ENCODE measurements around the gene MAP4K3.

Gene MAP4K3

DNA sequence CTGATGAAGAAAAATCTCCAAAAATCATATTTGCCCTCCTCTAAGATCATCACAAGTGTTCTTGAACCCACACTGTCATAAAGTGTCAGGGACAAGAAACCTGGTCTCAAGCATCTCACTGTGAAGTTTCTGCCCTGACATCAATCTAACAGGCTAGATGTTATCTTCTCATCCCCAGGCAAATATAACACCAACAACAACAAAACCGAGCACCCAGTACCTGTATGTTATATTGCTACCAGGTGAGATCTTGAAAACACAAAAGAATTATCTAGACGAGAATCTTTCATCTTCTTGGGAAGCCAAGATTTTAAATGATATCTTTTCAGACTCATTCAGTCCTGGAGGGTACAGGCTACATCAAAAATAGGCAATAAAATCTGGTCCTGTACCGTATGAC lies 8.8 kb upstream of the MAP4K3 start:
- no peak for DNase-seq (ENCODE audit: low spot score)

GRCh38 chr2:39443009-39443408 lies 5.9 kb upstream of the MAP4K3 start:
- DNase-seq (ENCODE audit: low spot score), result no peak

- no peak for DNase-seq (ENCODE audit: low spot score)
Observed at GRCh38 chr2:39437522-39438296, 624 bp upstream of the MAP4K3 start.

GRCh38 chr2:39435741-39436591 lies 1.1 kb downstream of the MAP4K3 start:
- peak; percentile 30 for DNase-seq (ENCODE audit: low spot score)

DNA sequence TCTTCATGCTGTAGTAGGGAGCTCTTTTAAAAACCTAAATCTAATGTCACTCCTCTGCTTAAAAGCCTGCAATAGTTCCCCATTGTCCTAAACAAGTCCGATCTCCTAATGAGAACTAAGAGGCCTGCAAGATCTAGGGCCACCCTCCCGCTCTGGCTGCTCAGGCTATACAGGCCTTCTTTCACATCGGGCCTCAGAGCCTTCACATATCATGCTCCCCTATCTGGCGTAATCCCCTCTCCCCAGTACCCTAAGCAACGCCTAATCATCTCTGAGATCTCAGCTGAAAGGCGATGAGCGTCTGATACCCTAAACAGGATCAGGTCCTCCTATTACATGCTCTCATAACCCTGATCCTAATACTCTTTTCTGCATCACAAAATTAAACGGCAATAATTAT lies 1.9 kb downstream of the MAP4K3 start:
- DNase-seq (ENCODE audit: low spot score), result peak; percentile 14

DNA sequence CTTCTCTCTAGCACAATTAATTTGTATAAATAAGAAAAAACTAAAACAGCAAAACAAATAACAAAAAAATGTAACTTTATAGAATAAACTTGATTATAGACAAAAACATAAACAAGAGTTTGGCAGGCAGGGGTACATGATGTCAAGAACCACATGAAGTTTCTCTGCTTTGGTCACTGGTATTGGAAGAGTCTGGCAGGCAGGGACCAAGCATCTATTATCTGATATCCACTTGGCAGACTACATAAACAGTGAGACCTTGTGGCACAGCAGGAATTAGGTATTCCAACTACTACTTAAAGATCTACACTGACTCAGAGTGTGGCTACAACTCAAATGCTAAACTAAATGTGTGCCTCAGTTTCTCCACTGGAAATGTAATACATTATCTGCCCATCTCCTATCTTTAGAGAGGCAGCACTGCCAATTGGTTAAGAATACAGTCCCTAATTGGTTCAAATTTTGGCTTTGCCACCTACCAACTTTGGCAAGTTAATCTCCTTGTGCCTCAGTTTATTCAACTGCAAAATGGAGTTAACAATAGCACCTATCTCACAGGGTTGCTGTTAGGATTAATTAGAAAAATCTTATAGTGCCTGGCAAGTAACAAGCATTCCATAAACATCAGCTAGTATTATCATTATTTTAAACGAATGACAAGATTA lies 2.7 kb downstream of the MAP4K3 start:
- no peak for DNase-seq (ENCODE audit: low spot score)

DNA sequence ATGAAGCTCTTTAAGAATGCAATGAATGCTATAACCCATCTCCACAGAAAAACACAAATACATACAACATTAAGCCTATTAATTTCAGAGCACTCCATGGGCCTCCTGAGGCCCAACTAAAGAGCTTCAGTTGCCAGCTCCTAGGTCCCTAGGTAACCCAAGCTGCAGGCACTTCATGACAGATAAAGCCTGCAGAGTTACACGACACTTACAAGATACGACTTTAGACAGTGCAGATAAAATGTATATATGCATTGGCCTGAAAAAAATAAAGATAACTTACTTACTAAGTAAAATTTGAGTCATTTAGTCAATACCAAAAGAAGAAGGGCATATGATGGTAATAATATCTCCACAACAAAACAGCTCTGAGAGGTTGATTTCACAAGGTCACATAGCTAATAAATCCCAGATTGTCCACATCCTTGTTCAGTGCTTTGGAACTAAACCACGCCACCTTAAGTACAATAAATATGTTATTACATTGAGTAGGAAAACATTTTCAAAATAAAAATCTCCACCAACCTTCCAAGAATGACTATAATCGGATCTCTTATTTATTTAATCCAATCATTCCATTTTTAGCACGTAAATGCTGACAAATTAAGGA lies 3.4 kb downstream of the MAP4K3 start:
- no peak for DNase-seq (ENCODE audit: low spot score)

DNA sequence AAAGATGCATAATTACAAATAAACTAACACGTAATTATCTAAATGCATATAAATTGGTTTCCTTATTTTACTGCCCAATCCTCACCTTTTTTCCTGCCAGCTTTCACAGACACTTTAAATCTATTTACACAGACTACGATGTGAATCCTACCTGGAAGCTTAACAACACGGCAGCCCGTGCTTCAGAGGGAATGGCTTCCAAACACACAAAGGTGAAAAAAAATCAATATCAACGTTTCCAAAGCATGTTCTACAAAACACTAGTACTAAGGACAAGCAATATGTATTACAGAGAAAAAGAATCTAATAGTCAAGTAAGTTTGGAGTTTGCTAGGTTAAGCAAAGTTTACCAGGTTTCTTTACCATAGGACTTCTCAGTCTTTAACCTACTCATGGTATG lies 4.4 kb downstream of the MAP4K3 start:
- DNase-seq (ENCODE audit: low spot score), result no peak

- DNase-seq (ENCODE audit: low spot score), result no peak
Observed at GRCh38 chr2:39431592-39432316, 5.3 kb downstream of the MAP4K3 start.

GRCh38 chr2:39429746-39430145 lies 7.3 kb downstream of the MAP4K3 start:
- DNase-seq (ENCODE audit: low spot score), result no peak

DNA sequence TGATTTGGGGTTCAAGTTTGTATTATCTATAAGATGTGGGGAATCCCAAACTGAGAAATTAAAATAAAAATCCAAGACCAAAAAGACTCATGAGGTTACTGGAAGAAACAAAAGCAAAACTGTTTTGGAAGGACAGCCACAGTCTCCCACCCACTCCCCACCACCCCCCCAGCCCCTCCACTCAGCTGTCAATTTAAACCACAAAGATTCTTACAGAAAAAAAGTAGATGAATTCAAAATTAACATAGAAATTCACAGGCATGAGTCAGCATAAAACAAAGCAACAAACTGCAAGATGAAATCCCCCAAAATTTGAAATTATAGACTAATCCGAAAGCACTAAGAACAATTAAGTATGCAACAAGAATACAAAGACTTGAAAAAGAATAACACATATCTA lies 12.1 kb downstream of the MAP4K3 start:
- no peak for DNase-seq (ENCODE audit: low spot score)

GRCh38 chr2:39422700-39423099 lies 14.4 kb downstream of the MAP4K3 start:
- DNase-seq (ENCODE audit: low spot score), result no peak

DNA sequence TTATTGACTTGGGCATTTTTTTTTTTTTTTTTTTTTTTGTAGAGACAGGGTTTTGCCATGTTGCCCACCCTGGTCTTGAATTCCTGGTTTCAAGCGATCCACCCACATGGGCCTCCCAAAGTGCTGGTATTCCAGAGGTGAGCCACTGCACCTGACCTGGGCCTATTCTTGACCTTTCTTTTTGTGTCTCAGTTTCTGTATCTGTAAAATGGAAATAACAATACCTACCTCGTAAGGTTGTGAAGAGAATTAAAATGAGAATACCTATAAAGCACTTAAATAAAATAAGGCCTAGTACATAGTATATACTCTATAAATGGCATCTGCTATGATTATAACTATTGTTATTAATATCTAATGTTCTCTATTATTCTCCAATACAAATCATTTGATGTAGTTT lies 15.7 kb downstream of the MAP4K3 start:
- DNase-seq (ENCODE audit: low spot score), result no peak

DNA sequence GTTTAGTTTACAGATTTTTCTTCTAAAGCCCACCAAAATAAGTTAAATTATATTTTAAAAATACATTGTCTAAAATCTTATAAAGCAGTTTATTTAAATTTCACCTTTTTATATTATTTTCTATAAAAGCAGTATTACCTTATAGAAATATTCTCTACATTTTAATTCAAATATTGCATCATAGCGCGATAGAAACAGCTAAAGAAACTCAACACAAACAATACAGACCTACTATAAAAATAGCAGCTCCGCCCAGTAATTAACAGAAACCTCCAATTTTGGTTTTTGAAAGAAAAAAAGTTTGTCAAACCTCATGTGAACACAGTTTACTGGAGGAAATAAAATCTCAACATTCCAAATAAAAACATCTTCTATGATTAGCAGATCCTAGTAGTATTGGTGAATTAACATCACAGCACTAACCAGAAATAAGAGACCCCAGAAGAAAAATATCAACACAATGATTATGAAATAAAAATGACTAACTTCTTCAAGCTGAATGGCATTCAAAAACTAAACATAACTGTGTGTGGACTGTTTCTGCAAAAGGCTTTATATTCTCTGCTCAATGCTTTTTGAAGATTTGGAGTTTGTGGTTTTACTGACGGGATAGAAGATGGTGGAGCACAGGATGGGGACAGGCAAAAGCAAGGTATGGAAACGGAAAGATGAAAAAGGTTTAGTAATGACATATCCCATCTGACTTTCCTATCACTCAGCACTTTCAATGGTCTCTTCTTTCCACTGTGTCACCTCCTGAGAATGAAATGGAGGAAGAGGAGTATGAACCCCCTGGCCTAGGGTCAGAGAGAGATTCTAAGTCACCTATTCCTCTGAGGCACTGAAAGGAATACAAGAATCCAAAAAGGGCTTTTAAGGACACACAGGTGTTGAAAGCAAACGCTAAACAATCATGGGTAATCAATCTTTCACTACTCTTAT lies 17.5 kb downstream of the MAP4K3 start:
- no peak for DNase-seq (ENCODE audit: low spot score)

- DNase-seq (ENCODE audit: low spot score), result no peak
Observed at GRCh38 chr2:39418491-39418890, 18.6 kb downstream of the MAP4K3 start.

DNA sequence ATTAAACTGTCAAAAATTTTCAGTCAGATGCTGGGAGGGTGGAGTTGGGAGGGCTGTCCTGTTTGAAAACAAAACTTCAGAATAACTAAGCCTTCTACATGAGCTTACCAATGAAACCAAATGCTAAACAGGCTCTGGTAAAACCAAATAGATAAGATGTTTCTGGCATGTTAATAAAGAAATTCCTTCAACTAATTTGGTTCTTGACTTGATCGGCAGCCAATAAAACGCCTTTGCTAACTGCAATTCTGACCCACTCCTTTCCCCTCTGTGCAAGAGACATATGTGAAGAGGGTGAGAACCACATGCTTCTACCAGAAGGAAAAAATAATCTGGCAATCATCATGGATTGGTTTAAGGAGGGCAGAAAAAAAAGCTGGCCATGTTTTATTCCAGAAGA lies 20.9 kb downstream of the MAP4K3 start:
- no peak for DNase-seq (ENCODE audit: low spot score)

DNA sequence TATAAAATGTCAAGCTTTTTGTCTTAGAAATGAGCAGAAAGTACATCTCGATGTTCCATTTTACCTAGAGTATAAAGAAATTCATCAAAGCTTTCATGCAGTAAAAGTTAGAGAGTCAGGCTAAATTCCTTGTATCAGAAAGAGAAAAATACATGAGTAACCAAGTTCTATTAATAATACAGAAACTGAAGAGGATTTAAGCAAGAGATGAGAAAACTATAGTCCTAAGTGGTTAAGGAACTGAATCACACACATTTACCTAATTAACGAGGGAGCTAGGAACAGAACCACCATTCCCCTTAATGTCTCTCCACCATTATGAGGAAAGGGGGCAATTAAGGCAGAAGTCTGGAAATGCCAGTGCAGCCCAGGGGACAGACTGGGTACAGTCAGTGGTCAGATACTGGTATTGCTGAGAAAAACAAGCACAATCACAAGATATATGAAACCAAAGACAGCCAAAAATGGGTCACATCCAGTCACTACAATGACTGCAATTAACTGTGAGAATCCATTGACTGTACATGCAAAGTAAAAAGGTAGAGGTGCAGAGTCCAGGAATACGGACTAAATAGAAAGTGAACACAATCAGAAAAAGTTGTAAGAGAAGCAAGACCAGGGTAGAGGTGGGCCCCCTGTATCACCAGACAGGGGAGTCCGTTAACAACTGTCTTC lies 23.9 kb downstream of the MAP4K3 start:
- no peak for DNase-seq (ENCODE audit: low spot score)

DNA sequence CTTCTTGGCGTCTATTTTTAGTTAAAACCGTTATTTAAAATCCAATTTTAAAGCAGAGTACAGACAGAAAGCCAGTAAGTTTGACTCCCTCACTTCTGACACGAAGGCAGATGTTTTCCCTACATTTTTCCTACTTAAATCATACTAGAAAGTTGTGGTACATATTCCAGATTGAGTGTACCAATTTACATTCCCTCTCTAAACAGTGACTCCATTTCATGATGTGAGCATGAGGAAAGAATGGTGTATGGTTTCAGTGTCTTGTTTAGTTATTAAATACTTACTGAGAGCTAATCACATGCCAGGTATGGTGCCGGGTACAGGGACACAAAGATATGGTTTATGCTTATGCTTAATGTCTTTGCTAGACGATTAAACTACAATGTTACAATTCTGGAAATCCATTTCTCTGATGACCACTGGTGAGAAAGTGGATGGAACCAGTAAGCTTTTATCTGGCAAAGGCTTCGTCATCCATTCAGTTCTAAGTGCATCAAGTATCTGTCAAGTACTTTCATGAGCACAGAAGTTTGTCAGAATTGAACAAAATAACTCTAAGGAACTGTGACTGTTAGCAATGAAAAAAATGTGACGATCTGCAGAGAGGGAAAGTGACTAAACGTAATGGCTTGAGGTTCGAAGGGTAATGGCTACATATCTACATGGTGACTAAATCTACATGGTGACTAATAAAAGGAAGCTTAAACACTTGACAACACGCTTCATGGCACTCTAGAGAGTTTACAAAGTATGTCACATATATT lies 25.7 kb downstream of the MAP4K3 start:
- DNase-seq (ENCODE audit: low spot score), result no peak

- DNase-seq (ENCODE audit: low spot score), result no peak
Observed at GRCh38 chr2:39409697-39410389, 27.2 kb downstream of the MAP4K3 start.

Measured in NAMALWA (cell line).